Upper lobe of left lung (tissue), 4 donors: ENCODE results near the gene CDC42.
"Not testable (repeated sequence)": the region's sequence is repeated elsewhere in the genome, so short reads cannot be mapped to it uniquely, and the experiment has no call there.

Source experiments
- EP300 ChIP-seq, 4 donors: sonication (generic); formaldehyde crosslinking; IDR thresholded peaks; one replicate each; pipeline ENCODE4 v1.5.1; 2017; ENCODE audit warnings: antibody characterized with exemption in 4 of 4, control low read depth in 2 of 4
- POLR2AphosphoS5 ChIP-seq, 2 donors: sonication (generic); formaldehyde crosslinking; IDR thresholded peaks; one replicate each; pipeline ENCODE4 v1.5.1; 2017; ENCODE audit warnings: antibody characterized with exemption in 2 of 2
- TF ChIP-seq, protein P1 (sequence below), 6 experiments: fragments of 450-650 bp in 4 of 6; fragments of 200-600 bp in 2 of 6; sonication (generic) in 2 of 6; IDR thresholded peaks; one replicate each; pipeline ENCODE4 v1.5.1; 2016 to 2019; ENCODE audit warnings: antibody characterized with exemption in 6 of 6

- TF ChIP-seq, protein P1, sequence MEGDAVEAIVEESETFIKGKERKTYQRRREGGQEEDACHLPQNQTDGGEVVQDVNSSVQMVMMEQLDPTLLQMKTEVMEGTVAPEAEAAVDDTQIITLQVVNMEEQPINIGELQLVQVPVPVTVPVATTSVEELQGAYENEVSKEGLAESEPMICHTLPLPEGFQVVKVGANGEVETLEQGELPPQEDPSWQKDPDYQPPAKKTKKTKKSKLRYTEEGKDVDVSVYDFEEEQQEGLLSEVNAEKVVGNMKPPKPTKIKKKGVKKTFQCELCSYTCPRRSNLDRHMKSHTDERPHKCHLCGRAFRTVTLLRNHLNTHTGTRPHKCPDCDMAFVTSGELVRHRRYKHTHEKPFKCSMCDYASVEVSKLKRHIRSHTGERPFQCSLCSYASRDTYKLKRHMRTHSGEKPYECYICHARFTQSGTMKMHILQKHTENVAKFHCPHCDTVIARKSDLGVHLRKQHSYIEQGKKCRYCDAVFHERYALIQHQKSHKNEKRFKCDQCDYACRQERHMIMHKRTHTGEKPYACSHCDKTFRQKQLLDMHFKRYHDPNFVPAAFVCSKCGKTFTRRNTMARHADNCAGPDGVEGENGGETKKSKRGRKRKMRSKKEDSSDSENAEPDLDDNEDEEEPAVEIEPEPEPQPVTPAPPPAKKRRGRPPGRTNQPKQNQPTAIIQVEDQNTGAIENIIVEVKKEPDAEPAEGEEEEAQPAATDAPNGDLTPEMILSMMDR (IDR thresholded peaks at IDR 0.05) = not testable (repeated sequence)
- not testable (repeated sequence) for TF ChIP-seq POLR2AphosphoS5, EP300 (IDR thresholded peaks at IDR 0.05)
Observed at GRCh38 chr1:22006736-22007135, 45.8 kb upstream of the CDC42 start.
